H1 (cell line): Measurements from ENCODE around the gene NDUFS4. TPM values are rescaled to one million over a fixed set of nuclear protein-coding genes. Genes with fewer than 3 reads are reported as not detected.

Experiments
- CTCF ChIA-PET: fragments of 300-600 bp; sonication (Branson Sonifier 250); formaldehyde crosslinking; loops from one replicate; lab custom pipeline; 2021; ENCODE audit not compliant: partially characterized antibody; lab: Charles Lee
- POLR2A ChIA-PET: fragments of 300-600 bp; sonication (Branson Sonifier 250); formaldehyde crosslinking; loops from one replicate; lab custom pipeline; 2021; ENCODE audit warnings: inconsistent platforms; ENCODE audit not compliant: partially characterized antibody; lab: Charles Lee
- DNase-seq, 2 experiments: peaks; one replicate each; pipeline versions ENCODE4 v3.0.0 to v3.0.0-alpha.2; 2010 to 2022; ENCODE audit warnings: low spot score in 2 of 2, low read depth in 1 of 2, mixed read lengths in 1 of 2
- FAIRE-seq: peaks from 2 replicates; lab custom pipeline; 2011; peaks lifted over from hg19 to GRCh38; lab: Jason Lieb, UNC
- H2AFZ ChIP-seq: 2 replicates; pipeline ENCODE4 v1.8.1; 2012; ENCODE audit warnings: low read length, inconsistent platforms
- H2AK5ac ChIP-seq: 2 replicates; pipeline ENCODE4 v1.6.1; 2013; ENCODE audit warnings: low read depth, low read length
- H2BK120ac ChIP-seq: replicated peaks from 2 replicates; pipeline ENCODE3; 2013; ENCODE audit warnings: low read depth, low read length, inconsistent platforms
- H2BK12ac ChIP-seq: 2 replicates; pipeline ENCODE4 v1.6.1; 2013; ENCODE audit warnings: low read depth, low read length
- H2BK15ac ChIP-seq: 2 replicates; pipeline ENCODE4 v1.6.1; 2013; ENCODE audit warnings: low read length
- H2BK20ac ChIP-seq: 2 replicates; pipeline ENCODE4 v1.6.1; 2013; ENCODE audit warnings: low read length
- H2BK5ac ChIP-seq: 2 replicates; pipeline ENCODE4 v1.6.1; 2013; ENCODE audit warnings: low read depth, low read length
- H3K14ac ChIP-seq: 2 replicates; pipeline ENCODE4 v1.6.1; 2013; ENCODE audit warnings: inconsistent platforms; ENCODE audit not compliant: insufficient read length
- H3K18ac ChIP-seq: 2 replicates; pipeline ENCODE4 v1.6.1; 2013; ENCODE audit warnings: low read length; ENCODE audit errors: extremely low read depth
- H3K23ac ChIP-seq: 2 replicates; pipeline ENCODE4 v1.6.1; 2013; ENCODE audit warnings: inconsistent platforms; ENCODE audit not compliant: insufficient read length
- H3K23me2 ChIP-seq: 2 replicates; pipeline ENCODE4 v1.6.1; 2013; ENCODE audit warnings: low read depth, low read length
- H3K27ac ChIP-seq: 2 replicates; pipeline ENCODE4 v1.6.1; 2011; ENCODE audit warnings: low read depth, low read length, inconsistent platforms
- H3K27me3 ChIP-seq, 4 experiments: replicated peaks in 1 of 4; 1 replicate in 1 of 4; 2 replicates in 3 of 4; pipeline versions ENCODE4 v1.6.1 to v1.8.1; 2011 to 2013; ENCODE audit warnings: low read length in 3 of 4, mild to moderate bottlenecking in 3 of 4, inconsistent platforms in 2 of 4, mixed read lengths in 2 of 4, moderate library complexity in 1 of 4; ENCODE audit not compliant: control insufficient read depth in 3 of 4, insufficient read depth in 3 of 4; ENCODE audit errors: extremely low read depth in 1 of 4
- H3K36me3 ChIP-seq, 4 experiments: 2 replicates each; pipeline versions ENCODE4 v1.6.1 to v1.8.1; 2011 to 2013; ENCODE audit warnings: mild to moderate bottlenecking in 4 of 4, low read length in 3 of 4, moderate library complexity in 2 of 4, control low read depth in 1 of 4, inconsistent platforms in 1 of 4; ENCODE audit not compliant: insufficient read depth in 4 of 4, control insufficient read depth in 2 of 4
- H3K4ac ChIP-seq: replicated peaks from 2 replicates; pipeline ENCODE3; 2013; ENCODE audit warnings: low read length, low read depth, mixed read lengths, inconsistent platforms; ENCODE audit not compliant: insufficient read length
- H3K4me1 ChIP-seq, 4 experiments: replicated peaks in 1 of 4; 1 replicate in 1 of 4; 2 replicates in 3 of 4; pipeline versions ENCODE4 v1.6.1 to v1.8.1; 2011 to 2013; ENCODE audit warnings: low read length in 3 of 4, inconsistent platforms in 2 of 4, mixed read lengths in 1 of 4; ENCODE audit not compliant: insufficient read depth in 4 of 4, control insufficient read depth in 3 of 4
- H3K4me2 ChIP-seq, 2 experiments: 2 replicates each; pipeline versions ENCODE4 v1.6.1 to v1.8.1; 2011 to 2013; ENCODE audit warnings: low read depth in 2 of 2, low read length in 2 of 2, control low read depth in 1 of 2, inconsistent platforms in 1 of 2, mild to moderate bottlenecking in 1 of 2; ENCODE audit not compliant: insufficient read depth in 1 of 2
- H3K4me3 ChIP-seq, 4 experiments: fragments of 200-600, 300-600 bp in 1 of 4; sonication (generic), shearing (Covaris generic), sonication (Bioruptor Twin) in 1 of 4; 2 replicates each; pipeline versions ENCODE4 v1.5.1 to v1.8.1; 2011 to 2016; ENCODE audit warnings: low read length in 4 of 4, low read depth in 3 of 4, control low read depth in 2 of 4, inconsistent platforms in 2 of 4, mild to moderate bottlenecking in 2 of 4, mixed read lengths in 1 of 4, moderate library complexity in 1 of 4; ENCODE audit not compliant: insufficient read depth in 2 of 4; ENCODE audit errors: extremely low read depth in 1 of 4
- H3K56ac ChIP-seq: replicated peaks from 2 replicates; pipeline ENCODE3; 2013; ENCODE audit warnings: low read depth, mild to moderate bottlenecking, mixed read lengths, low read length, inconsistent platforms; ENCODE audit not compliant: insufficient read length
- H3K79me1 ChIP-seq: 2 replicates; pipeline ENCODE4 v1.6.1; 2013; ENCODE audit warnings: low read depth, low read length, control low read depth
- H3K79me2 ChIP-seq, 2 experiments: 2 replicates each; pipeline versions ENCODE4 v1.6.1 to v1.8.1; 2012 to 2013; ENCODE audit warnings: low read length in 2 of 2, mild to moderate bottlenecking in 2 of 2, inconsistent platforms in 1 of 2; ENCODE audit not compliant: insufficient read depth in 2 of 2, control insufficient read depth in 1 of 2
- H3K9ac ChIP-seq, 4 experiments: replicated peaks in 1 of 4; 1 replicate in 1 of 4; 2 replicates in 3 of 4; pipeline versions ENCODE4 v1.6.1 to v1.8.1; 2011 to 2013; ENCODE audit warnings: low read depth in 3 of 4, low read length in 3 of 4, control low read depth in 2 of 4, mild to moderate bottlenecking in 2 of 4, moderate library complexity in 2 of 4, inconsistent platforms in 1 of 4; ENCODE audit errors: extremely low read depth in 1 of 4
- H3K9me3 ChIP-seq, 2 experiments: 2 replicates each; pipeline versions ENCODE4 v1.6.1 to v1.8.1; 2012 to 2013; ENCODE audit warnings: mild to moderate bottlenecking in 2 of 2, moderate library complexity in 2 of 2, control low read depth in 1 of 2, inconsistent platforms in 1 of 2, low read depth in 1 of 2, low read length in 1 of 2, mixed read lengths in 1 of 2; ENCODE audit not compliant: insufficient read depth in 2 of 2
- H4K20me1 ChIP-seq, 2 experiments: replicated peaks in 1 of 2; 2 replicates each; pipeline versions ENCODE3 to v1.8.1; 2011 to 2013; ENCODE audit warnings: inconsistent platforms in 2 of 2, low read length in 2 of 2, mild to moderate bottlenecking in 1 of 2; ENCODE audit not compliant: insufficient read depth in 2 of 2, control insufficient read depth in 1 of 2
- H4K5ac ChIP-seq: 2 replicates; pipeline ENCODE4 v1.6.1; 2013; ENCODE audit warnings: low read length, low read depth, mixed read lengths, inconsistent platforms; ENCODE audit not compliant: insufficient read length
- H4K8ac ChIP-seq: 2 replicates; pipeline ENCODE4 v1.8.0; 2013; ENCODE audit warnings: mild to moderate bottlenecking, moderate library complexity, low read length, inconsistent platforms; ENCODE audit not compliant: insufficient read depth; ENCODE audit errors: extremely low read depth
- H4K91ac ChIP-seq: replicated peaks from 2 replicates; pipeline ENCODE3; 2013; ENCODE audit warnings: low read length, mixed read lengths, inconsistent platforms; ENCODE audit not compliant: insufficient read length
- MAFK ChIP-seq: IDR thresholded peaks from 2 replicates; pipeline ENCODE4 v1.6.1; 2012; ENCODE audit warnings: low read depth, mild to moderate bottlenecking, improper control_type of control experiment, low read length
- SIN3A ChIP-seq, 2 experiments: IDR thresholded peaks in 1 of 2; conservative IDR thresholded peaks in 1 of 2; 2 replicates each; pipeline ENCODE4 v1.6.1; 2011 to 2012; ENCODE audit warnings: low read length in 2 of 2, improper control_type of control experiment in 1 of 2, low read depth in 1 of 2, mild to moderate bottlenecking in 1 of 2
- ZNF274 ChIP-seq: IDR thresholded peaks from 2 replicates; pipeline ENCODE4 v1.7.0; 2012; ENCODE audit warnings: low read length, borderline replicate concordance; ENCODE audit errors: extremely low read depth
- WGBS, 2 experiments: shearing (Covaris generic) in 1 of 2; methylation state at CpG; one replicate each; pipeline versions ENCODE4 v1.1.6 to v1.1.7; 2013 to 2015; ENCODE audit warnings: low lambda C conversion rate in 2 of 2, mixed read lengths in 2 of 2, inconsistent platforms in 1 of 2, low coverage in 1 of 2, missing lambda C conversion rate in 1 of 2; ENCODE audit not compliant: insufficient replicate concordance in 2 of 2, insufficient coverage in 1 of 2, insufficient read length in 1 of 2; ENCODE audit errors: extremely low coverage in 1 of 2, missing lambda C conversion rate in 1 of 2; 5-methylcytosine and 5-hydroxymethylcytosine counted together
- polyA plus RNA-seq, 7 experiments: library from polyadenylated mRNA; depleted of rRNA in 3 of 7; stranded (reverse) in 5 of 7; unstranded in 2 of 7; fragments of >200 nt in 5 of 7; fragments of 200-250 nt in 2 of 7; gene quantifications; 1 replicate in 5 of 7; 2 replicates in 1 of 7; 4 replicates in 1 of 7; pipeline versions ENCODE4 v1.2.1 to v1.2.3, GENCODE V29; 2011 to 2013; ENCODE audit warnings: missing spikeins in 2 of 7, mixed read lengths in 2 of 7
- total RNA-seq: library from RNA; stranded (reverse); fragmentation: NEBNext Ultra II Directional; extraction: Animal tissue kit (Norgen Biotek cat#: 25700); gene quantifications from 2 replicates; pipeline ENCODE4 v1.2.1, GENCODE V29; 2021

The NDUFS4 gene
- total and polyA plus RNA-seq, 2 of the 8 experiments (the other 6 are each of a cell fraction or from before 2014, with no cell fraction given), result 74.6 to 75.9 TPM

DNA sequence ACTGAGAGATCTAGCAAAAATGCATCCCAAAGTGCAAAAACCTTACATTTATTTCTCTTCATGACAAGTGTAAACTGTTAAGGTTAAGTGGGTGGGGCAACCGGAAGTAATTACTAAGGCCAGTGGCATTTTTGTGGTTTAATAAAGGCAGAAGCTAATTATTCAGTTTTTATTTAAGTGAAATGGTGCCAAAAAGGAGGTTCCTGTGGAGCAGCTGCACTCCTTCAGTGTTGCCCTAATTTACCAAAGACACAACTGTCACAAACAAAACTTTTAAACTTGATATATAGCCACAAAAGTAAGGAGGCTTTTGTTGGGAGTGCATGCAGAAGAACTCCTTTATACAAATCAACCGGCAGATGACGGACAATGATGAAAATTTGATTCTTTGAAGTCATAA, 81.6 kb downstream of the NDUFS4 start:
- Histone ChIP-seq H2BK120ac (no peak overlapping the region), H2AFZ (no peak overlapping the region), H4K20me1 (no peaks in the 10 kb centered on the region), H3K23me2 (no peaks in the 10 kb centered on the region), H3K27ac (no peak overlapping the region), H4K5ac (no peak overlapping the region), H2AK5ac (no peak overlapping the region), H3K79me1 (no peaks in the 10 kb centered on the region), H3K4ac (no peak overlapping the region), H3K14ac (no peak overlapping the region), H3K27me3 (no peaks in the 10 kb centered on the region), H3K4me1 (peaks cover 0 to 6% (median 5%) of the 10 kb centered on the region in 4 experiments; a peak in 5 of 7 replicates), H3K23ac (no peak overlapping the region), H2BK15ac (no peak overlapping the region), H4K91ac (no peak overlapping the region), H2BK20ac (no peak overlapping the region), H4K8ac (no peak overlapping the region), H3K56ac (no peak overlapping the region), H3K18ac (no peak overlapping the region), H3K36me3 (peaks cover 0 to 6% (median 0%) of the 10 kb centered on the region in 4 experiments; a peak in 1 of 8 replicates), H2BK12ac (no peak overlapping the region), H3K79me2 (no peaks in the 10 kb centered on the region), H3K4me3 (no peak overlapping the region), H2BK5ac (no peak overlapping the region), H3K4me2 (peak overlapping the region in 1 of 2 experiments; percentile 13; a peak in 1 of 4 replicates), H3K9me3 (no peaks in the 10 kb centered on the region), H3K9ac (no peak overlapping the region)
- FAIRE-seq, result peak; percentile 42
- ChIA-PET POLR2A (no interaction called here), CTCF (no interaction called here)
- TF ChIP-seq ZNF274, result no peak
- no peak for TF ChIP-seq MAFK
- TF ChIP-seq SIN3A (conservative IDR thresholded peaks at IDR 0.05 in 1 of 2, IDR thresholded peaks at IDR 0.05 in 1 of 2; ENCODE audit: low read depth in 1 of 2, low read length in 2 of 2), result no peak
- 20% methylated on average over 3 of the region's 3 CpGs; no CpG with 5 or more reads in 1 of the 2 experiments for whole genome bisulfite sequencing, 2 experiments
- DNase-seq, result no peak
